Glutamatergic neuron (in vitro differentiated cells): ENCODE measurements around the gene AP2B1. TPM values are rescaled to one million over a fixed set of nuclear protein-coding genes. Genes with fewer than 3 reads are reported as not detected.

Experiments
- DNase-seq: peaks from one replicate; pipeline ENCODE4 v3.0.0; 2022
- H3K27ac Mint-ChIP-seq: one replicate; pipeline ENCODE4 v1.8.0; 2020; ENCODE audit warnings: mild to moderate bottlenecking, mixed read lengths, inconsistent platforms; ENCODE audit not compliant: unreplicated experiment
- H3K27me3 Mint-ChIP-seq: one replicate; pipeline ENCODE4 v1.8.0; 2020; ENCODE audit warnings: mild to moderate bottlenecking, moderate library complexity, mixed read lengths, inconsistent platforms; ENCODE audit not compliant: unreplicated experiment
- H3K36me3 Mint-ChIP-seq: one replicate; pipeline ENCODE4 v1.8.0; 2020; ENCODE audit warnings: mild to moderate bottlenecking, mixed read lengths, inconsistent platforms; ENCODE audit not compliant: unreplicated experiment
- H3K4me1 Mint-ChIP-seq: one replicate; pipeline ENCODE4 v1.8.0; 2020; ENCODE audit warnings: mild to moderate bottlenecking, low read depth, mixed read lengths, inconsistent platforms; ENCODE audit not compliant: unreplicated experiment
- H3K4me3 Mint-ChIP-seq: one replicate; pipeline ENCODE4 v1.8.0; 2020; ENCODE audit warnings: mild to moderate bottlenecking, mixed read lengths, inconsistent platforms; ENCODE audit not compliant: unreplicated experiment
- H3K9me3 Mint-ChIP-seq: one replicate; pipeline ENCODE4 v1.8.0; 2020; ENCODE audit warnings: mild to moderate bottlenecking, moderate library complexity, mixed read lengths, inconsistent platforms; ENCODE audit not compliant: unreplicated experiment
- total RNA-seq: library from RNA; stranded (reverse); fragmentation: NEBNext Ultra II Directional; extraction: Animal tissue kit (Norgen Biotek cat#: 25700); gene quantifications from one replicate; pipeline ENCODE4 v1.2.1, GENCODE V29; 2021; ENCODE audit not compliant: unreplicated experiment
- TF ChIP-seq, protein P1 (sequence below): fragments of 200-600 bp; sonication (generic); IDR thresholded peaks from one replicate; pipeline ENCODE4 v1.5.0; 2021; ENCODE audit not compliant: partially characterized antibody, unreplicated experiment

The AP2B1 gene
- total RNA-seq, 1 donor from 2014 or later: 316 TPM

DNA sequence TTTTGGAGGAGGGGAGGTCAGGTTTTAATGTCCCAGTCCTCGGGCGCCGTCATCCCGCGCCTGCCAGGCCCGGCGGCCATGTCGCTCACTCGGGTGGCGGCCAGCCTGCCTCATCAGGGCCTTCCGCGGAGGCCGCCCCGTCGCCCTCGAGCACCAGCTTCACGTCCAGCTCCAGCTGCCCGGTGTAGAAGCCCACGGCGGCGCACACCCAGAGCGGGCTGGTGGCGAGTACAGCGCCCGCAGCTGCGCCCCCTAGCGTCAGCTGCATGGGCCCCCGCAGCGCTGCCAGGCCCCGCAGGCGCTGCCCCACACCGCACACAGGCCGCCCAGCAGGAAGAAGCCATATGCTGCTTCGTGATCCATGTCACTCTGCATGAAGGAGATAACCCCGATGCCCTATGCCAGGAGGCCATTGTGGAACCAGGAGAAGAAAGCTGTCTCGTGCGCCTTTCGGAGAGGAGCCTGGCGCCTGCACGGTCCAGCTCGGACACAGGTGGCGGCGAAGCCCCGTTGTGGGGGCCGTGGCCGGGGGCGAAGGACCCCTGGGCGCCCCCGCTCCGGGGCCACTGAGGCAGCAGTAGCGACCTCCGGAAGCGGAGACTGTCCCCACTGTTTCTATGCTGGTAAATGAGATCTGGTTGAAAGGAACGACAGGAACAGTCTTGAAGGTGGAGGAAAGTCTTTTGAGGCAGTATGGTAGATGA, 9.6 kb downstream of the AP2B1 start:
- peak; percentile 37 for DNase-seq
- Mint-ChIP-seq H3K4me3 (no peak overlapping the region), H3K4me1 (no peaks in the 10 kb centered on the region), H3K9me3 (no peaks in the 10 kb centered on the region), H3K27me3 (peaks cover 2% of the 10 kb centered on the region), H3K27ac (no peak overlapping the region), H3K36me3 (no peaks in the 10 kb centered on the region)
- TF ChIP-seq, protein P1, sequence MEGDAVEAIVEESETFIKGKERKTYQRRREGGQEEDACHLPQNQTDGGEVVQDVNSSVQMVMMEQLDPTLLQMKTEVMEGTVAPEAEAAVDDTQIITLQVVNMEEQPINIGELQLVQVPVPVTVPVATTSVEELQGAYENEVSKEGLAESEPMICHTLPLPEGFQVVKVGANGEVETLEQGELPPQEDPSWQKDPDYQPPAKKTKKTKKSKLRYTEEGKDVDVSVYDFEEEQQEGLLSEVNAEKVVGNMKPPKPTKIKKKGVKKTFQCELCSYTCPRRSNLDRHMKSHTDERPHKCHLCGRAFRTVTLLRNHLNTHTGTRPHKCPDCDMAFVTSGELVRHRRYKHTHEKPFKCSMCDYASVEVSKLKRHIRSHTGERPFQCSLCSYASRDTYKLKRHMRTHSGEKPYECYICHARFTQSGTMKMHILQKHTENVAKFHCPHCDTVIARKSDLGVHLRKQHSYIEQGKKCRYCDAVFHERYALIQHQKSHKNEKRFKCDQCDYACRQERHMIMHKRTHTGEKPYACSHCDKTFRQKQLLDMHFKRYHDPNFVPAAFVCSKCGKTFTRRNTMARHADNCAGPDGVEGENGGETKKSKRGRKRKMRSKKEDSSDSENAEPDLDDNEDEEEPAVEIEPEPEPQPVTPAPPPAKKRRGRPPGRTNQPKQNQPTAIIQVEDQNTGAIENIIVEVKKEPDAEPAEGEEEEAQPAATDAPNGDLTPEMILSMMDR: peak; percentile 61

DNA sequence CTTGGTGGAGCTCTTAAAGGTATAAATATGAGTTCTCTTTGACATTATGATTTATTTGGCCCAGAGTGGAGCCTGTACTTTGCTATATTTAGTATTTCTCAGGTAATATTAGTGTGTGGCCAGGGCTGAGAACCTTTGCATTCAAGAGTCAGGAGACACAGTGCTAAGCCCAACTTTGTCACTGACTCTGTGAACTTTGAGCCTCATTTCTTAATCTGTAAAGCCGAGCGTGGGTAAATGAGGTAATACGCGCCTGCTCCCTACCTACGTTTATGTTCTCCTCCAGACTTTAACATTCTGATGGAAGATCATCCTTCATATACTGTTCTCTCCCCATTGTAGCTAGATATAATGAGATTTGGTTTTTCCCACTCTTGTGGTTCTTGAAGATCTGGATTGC, 10.5 kb downstream of the AP2B1 start:
- no peaks in the 10 kb centered on the region for H3K4me1 Mint-ChIP-seq
- H3K27ac Mint-ChIP-seq: no peak overlapping the region
- H3K27me3 Mint-ChIP-seq: peaks cover 2% of the 10 kb centered on the region
- no peaks in the 10 kb centered on the region for H3K36me3 Mint-ChIP-seq
- no peak overlapping the region for H3K4me3 Mint-ChIP-seq
- no peaks in the 10 kb centered on the region for H3K9me3 Mint-ChIP-seq
- TF ChIP-seq, protein P1: no peak
- no peak for DNase-seq

DNA sequence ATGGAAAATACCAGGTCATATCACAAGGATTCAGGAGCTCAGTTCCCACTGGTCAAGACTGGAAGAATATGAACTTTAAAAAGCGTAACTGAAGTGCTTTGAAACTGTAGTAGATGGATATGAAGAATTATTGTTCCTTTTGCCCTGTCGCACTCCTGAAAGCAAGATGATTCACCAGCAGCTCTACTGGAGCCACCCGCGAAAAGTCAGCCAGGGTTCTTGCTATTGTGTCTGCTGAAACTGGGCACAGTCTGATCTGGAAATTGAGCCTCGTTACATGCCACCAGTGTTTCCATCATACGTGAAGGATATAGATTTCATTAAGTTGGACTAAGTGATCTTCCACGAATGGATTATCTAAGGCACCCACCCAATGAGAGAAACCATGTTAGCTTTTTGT, 16.6 kb downstream of the AP2B1 start:
- TF ChIP-seq, protein P1: no peak
- Mint-ChIP-seq H3K4me3 (no peak overlapping the region), H3K4me1 (no peaks in the 10 kb centered on the region), H3K27ac (no peak overlapping the region), H3K9me3 (no peaks in the 10 kb centered on the region), H3K36me3 (no peaks in the 10 kb centered on the region), H3K27me3 (no peaks in the 10 kb centered on the region)
- DNase-seq: no peak

DNA sequence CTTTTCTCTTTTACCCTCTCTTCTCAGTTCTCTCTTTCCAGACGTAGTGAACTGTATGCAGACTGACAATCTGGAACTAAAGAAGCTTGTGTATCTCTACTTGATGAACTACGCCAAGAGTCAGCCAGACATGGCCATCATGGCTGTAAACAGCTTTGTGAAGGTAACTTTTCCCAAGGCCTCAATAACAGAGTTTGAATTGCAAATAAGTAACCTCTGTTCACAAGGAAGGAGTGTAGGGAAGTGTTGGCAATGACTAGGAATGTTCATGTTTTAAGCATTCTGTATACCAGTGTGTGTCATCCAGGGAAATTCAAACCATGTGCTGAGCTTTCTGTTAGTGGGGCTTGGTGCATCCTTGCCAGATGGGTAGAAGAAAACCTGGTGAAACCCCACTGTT, 18.6 kb downstream of the AP2B1 start:
- H3K27ac Mint-ChIP-seq: no peak overlapping the region
- no peaks in the 10 kb centered on the region for H3K4me1 Mint-ChIP-seq
- TF ChIP-seq, protein P1: no peak

DNA sequence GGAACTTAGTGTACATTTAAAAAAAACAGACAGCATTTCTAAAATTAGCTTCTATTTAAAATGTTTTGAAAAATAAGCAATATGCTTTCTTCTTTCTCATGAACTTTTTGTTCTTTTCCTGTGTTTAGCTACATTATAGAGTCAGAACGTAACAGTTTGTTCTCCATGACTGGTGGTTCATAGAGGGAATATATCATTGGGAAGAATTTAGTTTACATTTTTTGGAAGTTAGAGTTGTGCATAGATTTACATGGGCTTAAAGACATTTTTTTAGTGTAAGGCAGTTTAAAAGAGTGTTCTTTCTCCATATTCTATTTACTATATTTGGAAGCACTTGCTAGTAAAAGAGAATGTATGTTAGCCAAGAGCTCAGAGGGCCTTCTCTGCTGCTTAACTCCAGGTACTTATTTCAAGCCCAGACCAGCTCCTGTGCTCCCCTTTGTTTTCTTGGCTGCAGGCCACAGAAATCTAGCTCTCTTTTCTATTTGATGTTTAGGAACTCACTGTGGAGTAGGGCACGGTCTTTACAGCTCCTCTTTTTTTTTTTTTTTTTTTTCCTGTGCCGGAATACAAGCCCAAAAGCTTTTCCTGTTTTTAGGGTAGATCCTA, 20.2 kb downstream of the AP2B1 start:
- H3K4me1 Mint-ChIP-seq: no peaks in the 10 kb centered on the region
- DNase-seq: no peak
- H3K9me3 Mint-ChIP-seq: no peaks in the 10 kb centered on the region
- no peak overlapping the region for H3K4me3 Mint-ChIP-seq
- no peak overlapping the region for H3K27ac Mint-ChIP-seq
- no peaks in the 10 kb centered on the region for H3K36me3 Mint-ChIP-seq
- no peaks in the 10 kb centered on the region for H3K27me3 Mint-ChIP-seq
- TF ChIP-seq, protein P1: no peak

More for the DNA sequence above, 18.6 kb downstream of the AP2B1 start:
- no peak overlapping the region for H3K4me3 Mint-ChIP-seq
- DNase-seq: no peak
- H3K27me3 Mint-ChIP-seq: no peaks in the 10 kb centered on the region
- H3K9me3 Mint-ChIP-seq: no peaks in the 10 kb centered on the region
- no peaks in the 10 kb centered on the region for H3K36me3 Mint-ChIP-seq
